ENCODE measurements around the gene INHA.
A peak's percentile ranks its signal among the peaks of the same experiment; 100 is the strongest.

The INHA gene

GRCh38 chr2:219572237-219573001, at the start of gene INHA:
Gene INHA, plus strand, starts transcription at chr2:219572310. Its CDS starts 65 bp downstream, at chr2:219572375.
- no peak for DNase-seq (ENCODE audit: low read depth, low spot score)

DNA sequence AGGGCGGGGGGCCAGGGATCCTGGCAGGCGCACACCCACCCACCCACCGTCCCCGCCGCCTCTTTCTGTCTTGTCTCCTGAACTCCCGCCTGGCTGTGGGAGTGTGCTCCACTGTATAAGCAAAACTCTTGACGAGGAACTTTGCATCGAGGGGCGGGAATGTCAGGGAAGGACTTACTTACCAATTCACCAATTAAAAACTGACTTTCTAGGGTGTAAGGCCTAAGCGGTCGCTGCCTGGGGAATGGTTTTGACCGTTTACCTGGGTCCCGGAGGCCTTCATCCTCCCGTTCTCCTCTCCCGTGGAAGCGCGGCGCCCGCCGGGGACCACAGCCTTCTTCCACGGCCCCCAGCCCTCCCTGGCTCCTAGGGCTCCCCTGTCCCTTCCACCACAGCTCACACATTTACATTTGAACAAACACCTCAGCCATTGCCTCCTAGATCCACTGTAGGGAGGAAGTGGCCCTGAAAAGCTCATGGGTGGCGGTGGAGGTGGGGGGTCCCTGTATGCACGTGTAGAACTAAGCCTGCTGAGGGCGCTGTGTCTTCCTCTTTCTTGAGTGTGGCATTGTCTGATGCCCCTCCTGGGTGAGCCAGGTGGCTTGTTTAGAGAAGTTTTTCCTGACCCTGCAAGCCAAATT, 49.0 kb upstream of the INHA start:
- DNase-seq (ENCODE audit: low read depth, low spot score), result no peak

GRCh38 chr2:219524817-219525216, 47.3 kb upstream of the INHA start:
- DNase-seq (ENCODE audit: low read depth, low spot score), result no peak

DNA sequence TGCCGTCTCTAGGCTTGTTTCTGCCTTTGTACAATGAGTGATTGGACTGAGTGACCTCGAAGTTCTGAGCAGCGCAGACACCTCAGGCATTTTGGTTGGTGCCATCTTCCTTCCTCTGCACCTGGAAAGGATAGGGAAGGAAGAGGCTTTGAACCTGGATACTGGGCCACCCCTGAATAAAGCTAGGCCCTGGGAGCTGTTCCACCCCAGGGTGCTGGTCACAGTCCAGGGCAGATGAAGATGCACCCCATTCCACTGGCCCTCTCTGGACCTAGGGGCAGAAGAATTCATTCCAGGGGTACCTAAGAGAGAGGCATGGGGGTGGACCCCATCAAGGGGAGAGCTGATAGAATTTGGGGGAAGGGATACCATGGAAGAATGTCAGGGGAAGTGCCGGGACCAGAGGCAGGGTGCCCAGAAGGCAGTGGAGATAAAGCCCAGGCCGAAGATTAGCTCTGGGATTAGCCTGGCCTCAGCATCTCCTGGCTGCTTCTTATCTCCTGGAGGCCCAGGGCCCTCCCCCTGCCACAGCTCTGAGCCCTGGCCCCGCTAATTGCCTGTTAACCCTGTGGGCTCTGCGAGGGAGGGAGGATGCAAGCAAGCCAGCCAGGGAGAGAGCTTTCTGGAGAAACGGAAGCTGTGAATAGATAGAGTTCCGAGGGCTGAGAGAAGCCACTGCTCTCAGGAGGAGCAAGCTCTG, 46.4 kb upstream of the INHA start:
- DNase-seq (ENCODE audit: low read depth, low spot score), result no peak

- DNase-seq (ENCODE audit: low read depth, low spot score), result no peak
Observed at GRCh38 chr2:219526320-219527075, 45.6 kb upstream of the INHA start.

DNA sequence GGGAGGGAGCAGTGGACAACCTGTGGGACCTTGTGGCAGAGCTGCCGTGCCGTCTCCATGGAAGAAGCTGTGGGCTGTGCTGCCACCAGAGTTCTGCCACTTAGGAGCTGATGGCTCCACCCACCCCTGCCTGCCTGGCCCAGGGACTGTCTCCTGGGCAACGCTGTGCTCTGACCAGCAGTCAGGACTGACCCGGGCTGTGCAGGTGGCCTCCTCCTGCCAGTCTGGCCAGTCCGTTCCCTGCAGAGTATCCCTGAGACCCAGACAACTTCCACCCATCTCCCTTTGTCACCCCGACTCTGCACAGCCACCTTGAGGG, 45.1 kb upstream of the INHA start:
- DNase-seq (ENCODE audit: low read depth, low spot score), result no peak

DNA sequence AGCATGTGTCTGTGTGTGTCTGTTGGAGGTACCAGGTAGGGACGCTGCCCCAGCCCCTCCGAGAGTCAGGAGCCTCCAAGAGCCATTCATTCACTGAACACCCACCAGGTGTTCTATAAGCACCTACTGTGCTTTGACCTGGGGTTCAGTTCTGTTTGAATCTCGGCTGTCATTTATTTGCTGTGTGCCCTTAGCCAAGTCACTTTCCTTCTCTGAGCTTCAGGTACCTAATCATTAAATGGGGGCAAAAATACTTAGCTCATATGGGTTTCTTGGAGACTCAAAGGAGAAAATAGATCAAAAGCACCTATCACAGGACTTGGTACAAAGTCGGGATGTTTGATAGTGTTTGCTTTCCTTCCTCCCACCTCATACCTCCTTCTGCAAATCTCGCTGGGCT, 44.6 kb upstream of the INHA start:
- DNase-seq (ENCODE audit: low read depth, low spot score), result no peak

DNA sequence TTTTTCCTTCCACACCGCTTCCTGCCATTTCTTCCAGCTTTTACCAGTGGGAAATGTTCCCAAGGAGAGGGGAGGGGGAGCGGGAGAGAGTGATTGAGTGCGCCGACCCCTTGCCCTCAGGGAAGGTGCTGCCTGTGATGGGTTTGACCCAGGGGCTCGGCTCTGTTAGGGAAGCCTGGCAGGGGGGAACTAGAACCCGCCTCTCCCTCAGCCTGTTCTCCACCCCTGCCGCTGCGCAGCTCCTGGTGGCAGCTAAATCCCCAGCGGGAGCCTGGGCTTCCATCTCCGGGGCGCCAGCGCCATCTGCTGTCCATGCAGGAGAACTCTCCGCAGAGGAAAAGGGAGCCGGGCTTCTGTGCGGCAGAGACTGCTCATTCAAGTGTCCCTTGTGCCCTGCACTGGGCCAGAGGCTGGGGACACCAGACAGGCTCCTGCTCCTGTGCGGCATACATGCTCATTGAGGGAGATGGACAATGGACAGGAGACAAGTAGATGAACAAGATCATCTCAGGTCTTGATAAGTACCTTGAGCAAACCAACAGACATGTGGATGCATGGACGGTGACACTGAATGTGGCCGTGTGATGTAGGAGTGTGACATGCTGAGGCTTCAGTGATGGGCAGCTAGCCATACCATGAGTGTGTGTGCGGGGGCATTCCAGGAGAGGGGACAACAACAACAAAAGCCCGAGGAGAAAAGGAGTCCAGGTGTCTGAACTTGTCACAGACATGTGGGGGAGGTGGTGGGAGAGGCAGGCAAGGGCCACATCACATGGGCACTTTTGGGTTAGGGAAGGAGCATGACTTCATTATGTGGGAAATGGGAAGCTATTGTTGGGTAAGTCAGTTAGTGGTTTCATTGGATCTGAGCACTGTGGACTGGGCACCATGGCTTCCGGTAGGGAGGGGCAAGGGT, 41.8 kb upstream of the INHA start:
- DNase-seq (ENCODE audit: low read depth, low spot score), result peak; percentile 48

GRCh38 chr2:219531639-219532377, 40.3 kb upstream of the INHA start:
- no peak for DNase-seq (ENCODE audit: low read depth, low spot score)

- no peak for DNase-seq (ENCODE audit: low read depth, low spot score)
Observed at GRCh38 chr2:219532378-219532649, 39.8 kb upstream of the INHA start.

- DNase-seq (ENCODE audit: low read depth, low spot score), result no peak
Observed at GRCh38 chr2:219533930-219534661, 38.0 kb upstream of the INHA start.

DNA sequence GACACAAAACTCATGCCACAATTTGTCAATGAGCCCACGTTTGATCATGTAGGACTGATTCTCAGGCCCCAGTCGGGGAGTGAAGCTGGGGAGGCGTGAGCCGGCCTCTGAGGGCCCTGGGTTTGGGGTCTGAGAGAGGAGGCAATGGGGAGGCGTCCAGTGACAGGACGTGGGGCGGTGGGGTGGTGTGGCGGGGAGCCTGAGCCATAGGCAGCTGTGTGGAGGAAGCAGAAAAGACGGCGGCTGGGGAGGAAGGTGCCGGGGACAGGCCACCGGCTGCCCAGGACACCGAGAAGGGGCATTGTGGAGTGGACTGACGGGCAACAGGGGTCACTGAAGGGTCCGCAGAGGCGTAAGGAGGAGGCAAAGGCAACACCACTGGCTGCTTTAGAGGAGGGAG, 35.7 kb upstream of the INHA start:
- DNase-seq (ENCODE audit: low read depth, low spot score), result no peak

DNA sequence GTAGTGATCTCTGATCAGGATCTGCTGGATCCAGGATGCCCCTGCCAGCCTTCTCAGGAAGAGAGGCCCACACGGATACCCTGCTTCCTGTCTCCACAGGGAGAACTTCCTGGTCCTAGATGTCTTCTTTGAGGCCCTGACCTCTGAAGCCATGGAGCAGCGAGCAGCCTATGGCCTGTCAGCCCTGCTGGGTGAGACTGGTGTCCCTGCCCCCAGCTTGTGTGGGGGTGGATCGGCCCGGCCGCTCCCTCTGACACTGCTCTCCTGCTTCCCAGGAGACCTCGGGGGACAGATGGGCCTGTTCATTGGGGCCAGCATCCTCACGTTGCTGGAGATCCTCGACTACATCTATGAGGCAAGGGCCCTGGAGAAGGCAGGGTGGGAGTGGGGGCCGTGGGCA, 35.1 kb upstream of the INHA start:
- DNase-seq (ENCODE audit: low read depth, low spot score), result no peak

GRCh38 chr2:219537657-219538488, 34.2 kb upstream of the INHA start:
- no peak for DNase-seq (ENCODE audit: low read depth, low spot score)

- DNase-seq (ENCODE audit: low read depth, low spot score), result peak; percentile 34
Observed at GRCh38 chr2:219538504-219538951, 33.6 kb upstream of the INHA start.

DNA sequence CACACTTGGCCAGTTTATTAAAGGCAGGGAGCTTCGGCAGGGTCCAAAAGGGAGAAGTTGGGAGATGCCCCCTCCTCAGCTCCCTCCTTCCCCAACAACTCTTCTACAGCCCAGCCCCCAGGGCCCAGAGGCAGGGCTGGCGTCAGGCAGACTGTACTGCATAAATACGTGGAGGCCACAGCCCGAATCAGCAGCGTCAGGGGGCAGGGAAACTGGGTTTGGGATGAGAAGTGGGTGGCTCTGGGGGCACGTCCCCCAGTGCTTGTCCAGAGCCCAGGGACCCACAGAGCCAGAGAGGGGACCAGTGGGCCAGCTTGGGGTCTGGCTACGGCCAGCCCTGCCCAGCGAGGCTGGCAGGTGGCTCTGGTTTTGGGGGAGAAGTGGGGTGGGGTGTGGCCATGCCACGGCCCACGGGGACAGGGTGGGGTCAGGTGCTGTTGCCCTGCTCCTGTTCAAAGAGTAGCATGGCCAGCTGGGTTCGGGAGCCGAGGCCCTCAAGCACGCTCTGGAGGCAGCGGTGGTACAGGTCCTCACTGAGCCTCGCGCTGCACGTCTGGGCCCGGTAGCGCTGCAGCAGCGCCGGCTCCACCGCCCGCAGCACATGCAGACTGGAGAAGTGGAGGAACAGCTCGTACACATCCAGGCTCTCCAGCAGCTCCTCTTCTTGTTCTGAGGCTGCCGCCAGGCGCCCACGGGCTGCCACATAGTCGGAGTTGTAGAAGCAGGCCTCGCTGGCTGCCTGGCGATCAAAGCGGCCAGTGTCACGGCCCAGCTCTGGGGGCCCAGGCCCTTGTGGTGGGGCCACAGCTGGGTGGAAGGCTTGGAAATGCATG, 32.9 kb upstream of the INHA start:
- no peak for DNase-seq (ENCODE audit: low read depth, low spot score)

GRCh38 chr2:219539926-219540678, 32.0 kb upstream of the INHA start:
- no peak for DNase-seq (ENCODE audit: low read depth, low spot score)
